Retinal pigment epithelial cell (primary cell): ENCODE results near the gene AKAP8L.

ENCODE experiments used
- DNase-seq: peaks from one replicate; pipeline ENCODE4 v3.0.0-alpha.2; 2010; ENCODE audit warnings: low read depth
- H3K4me3 ChIP-seq: 2 replicates; pipeline ENCODE4 v1.5.1; 2011; ENCODE audit warnings: mild to moderate bottlenecking, low read length, control low read depth, moderate library complexity
- TF ChIP-seq, protein P1 (sequence below): conservative IDR thresholded peaks from 2 replicates; pipeline ENCODE4 v1.5.1; 2011; ENCODE audit warnings: low read depth, low read length, control low read depth, inconsistent platforms

The AKAP8L gene

DNA sequence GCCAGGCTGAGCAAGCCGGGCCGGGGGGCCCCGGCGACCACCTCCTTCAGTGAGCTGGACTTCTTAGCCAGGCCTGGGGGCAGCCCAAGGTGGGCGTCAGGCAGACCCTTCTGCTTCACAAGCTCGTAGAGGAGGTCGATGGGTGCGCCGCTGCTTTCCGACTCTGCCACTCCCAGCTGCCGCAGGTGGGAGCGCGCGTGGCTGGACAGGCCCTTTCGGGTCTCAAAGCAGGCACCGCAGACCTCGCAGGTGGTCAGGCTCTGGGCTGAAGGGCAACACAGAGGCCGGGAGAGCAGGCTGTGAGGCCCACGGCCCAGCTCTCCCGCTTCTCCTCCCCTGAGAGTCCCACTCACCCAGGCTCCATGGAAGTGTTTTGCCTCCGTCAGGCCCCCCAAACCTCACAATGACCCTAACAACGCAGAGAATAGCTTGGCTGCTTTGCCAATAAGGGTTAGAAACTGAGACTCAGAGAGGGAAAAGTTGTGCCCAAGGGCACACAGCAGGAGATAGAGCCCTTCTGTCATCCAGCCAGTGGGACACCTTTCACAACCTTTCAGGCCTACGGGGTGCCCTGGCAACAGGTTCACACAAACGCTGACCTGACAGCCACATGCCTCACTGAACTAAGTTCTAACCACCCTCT, 11.2 kb upstream of the AKAP8L start:
- no peak for DNase-seq
- H3K4me3 ChIP-seq = no peak overlapping the region
- TF ChIP-seq, protein P1, sequence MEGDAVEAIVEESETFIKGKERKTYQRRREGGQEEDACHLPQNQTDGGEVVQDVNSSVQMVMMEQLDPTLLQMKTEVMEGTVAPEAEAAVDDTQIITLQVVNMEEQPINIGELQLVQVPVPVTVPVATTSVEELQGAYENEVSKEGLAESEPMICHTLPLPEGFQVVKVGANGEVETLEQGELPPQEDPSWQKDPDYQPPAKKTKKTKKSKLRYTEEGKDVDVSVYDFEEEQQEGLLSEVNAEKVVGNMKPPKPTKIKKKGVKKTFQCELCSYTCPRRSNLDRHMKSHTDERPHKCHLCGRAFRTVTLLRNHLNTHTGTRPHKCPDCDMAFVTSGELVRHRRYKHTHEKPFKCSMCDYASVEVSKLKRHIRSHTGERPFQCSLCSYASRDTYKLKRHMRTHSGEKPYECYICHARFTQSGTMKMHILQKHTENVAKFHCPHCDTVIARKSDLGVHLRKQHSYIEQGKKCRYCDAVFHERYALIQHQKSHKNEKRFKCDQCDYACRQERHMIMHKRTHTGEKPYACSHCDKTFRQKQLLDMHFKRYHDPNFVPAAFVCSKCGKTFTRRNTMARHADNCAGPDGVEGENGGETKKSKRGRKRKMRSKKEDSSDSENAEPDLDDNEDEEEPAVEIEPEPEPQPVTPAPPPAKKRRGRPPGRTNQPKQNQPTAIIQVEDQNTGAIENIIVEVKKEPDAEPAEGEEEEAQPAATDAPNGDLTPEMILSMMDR = no peak

DNA sequence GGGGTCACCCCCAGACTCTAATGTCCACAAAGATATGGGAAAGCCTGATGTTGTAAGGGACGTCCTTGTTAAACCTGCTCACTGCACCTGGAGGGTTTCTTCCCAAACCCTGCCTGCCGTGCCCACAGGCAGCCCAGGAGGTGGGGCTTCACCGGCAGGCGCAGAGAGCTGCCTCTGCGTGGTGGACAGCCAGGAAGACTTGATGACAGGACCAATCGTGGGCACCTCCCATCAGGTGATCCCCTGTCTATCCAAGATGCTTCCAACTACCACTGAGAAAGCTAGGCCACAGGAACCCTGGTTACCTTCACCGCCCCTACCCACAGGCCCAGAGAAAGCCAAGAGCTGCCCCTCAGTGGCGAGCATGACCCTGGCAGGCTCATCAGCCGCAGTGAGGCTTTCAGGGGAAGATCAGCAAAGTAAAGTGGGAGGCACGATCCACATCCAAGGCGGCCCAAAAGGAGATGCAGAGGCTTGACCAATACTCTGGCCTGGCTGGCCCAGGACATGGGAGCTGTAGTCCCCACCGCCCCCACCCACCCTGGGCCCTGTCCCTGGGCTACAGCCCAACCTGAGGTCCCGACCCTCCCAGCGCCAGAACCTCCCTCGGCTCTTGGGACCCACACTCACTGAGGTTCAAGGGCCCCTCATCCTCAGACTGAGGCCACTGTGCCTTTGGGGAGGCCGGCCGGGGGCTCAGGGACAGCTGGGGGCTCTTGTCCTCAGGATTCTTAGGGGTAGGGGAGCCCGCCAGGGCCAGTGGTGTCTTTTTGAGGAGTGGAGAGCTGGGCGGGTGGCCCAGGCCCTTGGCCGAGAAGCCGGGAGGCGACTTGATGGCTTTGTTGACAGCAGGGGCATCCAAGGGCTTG, 10.4 kb upstream of the AKAP8L start:
- TF ChIP-seq, protein P1 = no peak
- DNase-seq = no peak
- no peak overlapping the region for H3K4me3 ChIP-seq

DNA sequence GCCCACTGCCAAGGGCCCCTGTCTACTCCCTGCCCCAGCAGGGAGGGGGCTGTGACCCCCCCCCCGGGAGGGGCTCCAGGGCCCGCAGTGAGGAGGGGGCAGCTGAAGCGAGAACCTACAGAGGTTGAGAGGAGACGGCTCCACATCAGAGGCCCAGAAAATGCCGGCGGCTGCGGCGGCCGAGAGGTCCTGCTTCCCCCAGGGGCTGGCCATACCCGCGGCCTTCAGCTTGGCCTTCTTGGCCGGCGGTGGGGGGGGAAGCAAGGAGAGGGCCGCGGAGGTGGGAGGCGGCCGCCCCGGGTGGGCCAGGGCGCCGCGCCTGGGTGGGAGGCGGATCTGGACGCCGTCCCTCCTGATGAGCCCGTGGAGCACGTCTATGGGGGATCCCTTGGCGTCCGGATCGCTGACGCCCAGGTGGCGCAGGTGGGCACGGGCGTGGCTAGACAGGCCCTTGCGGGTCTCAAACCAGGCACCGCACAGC, 9.2 kb upstream of the AKAP8L start:
- TF ChIP-seq, protein P1 = no peak
- H3K4me3 ChIP-seq = no peak overlapping the region
- DNase-seq = no peak

DNA sequence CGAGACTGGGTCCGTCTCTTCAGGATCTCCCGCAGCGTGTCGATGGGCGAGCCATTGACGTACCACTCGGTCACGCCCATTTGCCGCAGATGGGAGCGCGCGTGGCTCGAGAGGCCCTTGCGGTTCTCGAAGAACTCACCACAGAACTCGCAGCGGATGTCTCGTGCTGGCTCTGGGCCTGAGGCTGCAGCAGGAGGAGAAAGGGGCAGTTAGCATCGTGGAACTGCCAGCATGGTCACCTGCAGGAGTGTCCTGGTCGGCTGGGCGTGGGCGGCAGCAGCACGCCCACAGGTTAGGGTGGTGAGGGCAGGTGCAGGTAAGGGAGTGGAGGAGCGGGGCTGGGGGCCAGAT, 8.5 kb upstream of the AKAP8L start:
- no peak overlapping the region for H3K4me3 ChIP-seq
- TF ChIP-seq, protein P1 = no peak
- no peak for DNase-seq

DNA sequence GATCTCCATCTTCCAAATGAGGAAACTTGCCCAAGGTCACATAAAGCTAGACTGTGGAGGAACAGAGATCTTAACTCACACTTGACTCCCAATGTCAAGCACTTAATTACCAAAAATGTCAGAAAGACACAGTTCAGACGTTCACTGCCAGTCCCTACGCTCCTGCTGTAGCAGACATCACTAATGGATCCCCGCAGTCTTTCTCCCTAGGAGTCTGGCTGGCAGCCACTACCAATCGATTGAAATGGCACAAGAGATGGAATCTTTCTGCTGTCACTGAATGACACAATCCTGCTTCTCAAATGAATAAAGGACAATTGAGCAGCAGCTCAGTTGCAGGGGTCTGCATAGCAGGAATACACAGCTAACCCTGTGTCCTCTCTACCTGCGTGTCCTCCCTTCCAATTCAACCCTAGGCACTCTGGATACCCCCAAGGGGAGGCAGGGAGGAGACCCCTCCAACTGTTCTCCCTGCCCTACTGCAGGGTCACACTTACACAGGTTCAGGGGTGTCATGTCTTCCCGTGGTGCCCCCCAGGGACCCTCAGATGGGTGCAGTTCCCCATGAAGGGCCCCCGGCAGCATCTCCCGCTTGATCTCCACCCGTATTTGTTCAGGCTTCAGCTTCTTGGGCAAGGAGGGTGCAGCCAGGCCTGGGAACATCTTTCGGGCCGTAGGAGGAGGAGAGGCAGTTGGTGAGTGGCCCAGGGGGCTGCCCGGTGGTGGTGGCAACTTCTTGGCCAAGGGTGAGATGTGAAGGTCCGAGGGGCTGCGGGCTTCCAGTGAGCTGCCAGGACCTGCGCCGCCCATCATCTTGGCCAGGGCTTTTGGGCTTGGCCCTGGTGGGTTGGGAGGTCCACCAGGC, 7.9 kb upstream of the AKAP8L start:
- DNase-seq = no peak
- no peak overlapping the region for H3K4me3 ChIP-seq
- TF ChIP-seq, protein P1 = no peak

DNA sequence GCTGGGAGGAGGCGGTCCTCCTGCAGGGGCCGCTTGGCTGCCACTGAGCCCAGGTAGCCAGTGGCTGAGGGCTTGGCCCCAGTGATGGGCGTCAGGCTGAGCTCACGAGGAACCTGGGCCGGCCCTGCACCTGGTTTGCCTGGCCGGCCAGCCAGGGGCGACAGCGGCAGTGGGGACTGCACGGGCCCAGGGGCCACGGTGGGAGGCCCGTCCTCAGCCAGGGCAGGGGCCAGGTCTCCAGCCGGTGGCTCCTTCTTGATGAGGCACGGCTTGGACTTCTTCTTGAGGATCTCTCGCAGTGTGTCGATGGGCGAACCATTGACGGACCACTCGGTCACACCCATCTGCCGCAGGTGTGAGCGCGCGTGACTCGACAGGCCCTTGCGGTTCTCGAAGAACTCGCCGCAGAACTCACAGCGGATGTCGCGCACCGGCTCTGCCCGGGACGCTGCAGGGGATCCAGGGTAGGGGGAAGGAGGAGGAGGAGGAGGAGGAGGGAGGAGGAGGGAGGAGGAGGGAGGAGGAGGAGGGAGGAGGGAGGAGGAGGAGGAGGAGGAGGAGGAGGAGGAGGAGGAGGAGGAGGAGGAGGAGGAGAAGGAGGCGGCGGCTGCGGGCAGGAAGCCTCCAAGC, 6.6 kb upstream of the AKAP8L start:
- H3K4me3 ChIP-seq = no peak overlapping the region
- TF ChIP-seq, protein P1 = no peak
- DNase-seq = no peak
